Dendritic cell treated with granulocyte-macrophage colony-stimulating factor and Interleukin-4, amounts not matched to agents 40 ng/mL and 50 ng/mL, for 4 days (primary cell): Measurements from ENCODE around the gene SLC38A9.

Source experiments
- H3K27ac Mint-ChIP-seq: one replicate; pipeline ENCODE4 v1.8.0; 2022; ENCODE audit warnings: mild to moderate bottlenecking, mixed read lengths
- H3K27me3 Mint-ChIP-seq: one replicate; pipeline ENCODE4 v1.8.0; 2022; ENCODE audit warnings: mild to moderate bottlenecking, mixed read lengths
- H3K36me3 Mint-ChIP-seq: one replicate; pipeline ENCODE4 v1.8.0; 2022; ENCODE audit warnings: low read depth, mixed read lengths
- H3K4me1 Mint-ChIP-seq: one replicate; pipeline ENCODE4 v1.8.0; 2022; ENCODE audit warnings: low read depth, mixed read lengths
- H3K4me3 Mint-ChIP-seq: one replicate; pipeline ENCODE4 v1.8.0; 2022; ENCODE audit warnings: mild to moderate bottlenecking, moderate library complexity, mixed read lengths
- H3K9me3 Mint-ChIP-seq: one replicate; pipeline ENCODE4 v1.8.0; 2022; ENCODE audit warnings: mixed read lengths
- intact Hi-C: fragments of 100-400 bp; cut with micrococcal nuclease; formaldehyde crosslinking; loops from one replicate; pipeline ENCODE4 v1.15.0; 2022

Gene SLC38A9

DNA sequence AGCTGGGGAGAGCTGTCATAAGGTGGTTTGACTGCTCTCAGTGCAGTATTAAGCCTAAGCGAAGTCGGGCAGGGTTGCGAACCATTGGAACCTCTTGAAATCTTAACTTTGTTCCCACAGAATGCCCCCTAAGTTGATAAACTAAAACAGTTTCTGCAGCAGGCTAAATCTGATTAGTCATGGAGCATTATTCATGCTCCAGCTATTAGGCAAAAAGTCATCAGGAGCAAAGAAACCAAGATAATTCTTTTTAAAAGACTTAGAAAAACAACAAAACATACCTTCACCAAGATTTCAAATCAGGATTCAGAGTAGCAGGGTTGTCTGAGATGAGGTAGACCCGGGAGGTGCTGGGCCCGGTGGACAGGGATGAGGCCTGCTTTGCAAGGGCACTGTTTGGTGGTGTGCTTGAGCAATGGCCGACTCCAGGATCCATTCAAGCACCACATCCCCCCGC is 107.5 kb downstream of the SLC38A9 start:
- Mint-ChIP-seq H3K27me3 (no peaks in the 10 kb centered on the region), H3K4me3 (no peak overlapping the region)

DNA sequence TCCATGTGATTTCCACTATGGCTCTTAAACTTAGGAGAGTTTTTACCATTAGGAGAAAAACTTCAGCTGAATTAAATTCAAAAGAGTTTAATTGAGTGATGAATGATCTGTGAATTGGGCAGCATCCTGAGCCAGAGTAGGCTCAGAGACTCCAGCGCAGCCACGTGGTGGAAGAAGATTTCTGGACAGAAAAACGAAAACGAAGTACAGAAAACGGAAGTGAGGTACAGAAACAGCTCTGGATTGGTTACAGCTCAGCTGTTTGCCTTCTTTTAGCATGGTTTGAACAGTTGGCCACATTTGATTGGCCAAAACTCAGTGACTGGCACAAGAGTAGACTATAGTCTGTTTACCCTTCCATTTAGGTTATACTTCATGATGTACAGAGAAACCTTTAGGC is 108.2 kb downstream of the SLC38A9 start:
- Mint-ChIP-seq H3K27me3 (no peaks in the 10 kb centered on the region), H3K27ac (no peak overlapping the region), H3K4me1 (peaks cover 16% of the 10 kb centered on the region), H3K36me3 (no peaks in the 10 kb centered on the region), H3K9me3 (no peaks in the 10 kb centered on the region), H3K4me3 (no peak overlapping the region)
- intact Hi-C loops, result no loop called here

More for the DNA sequence above, 107.5 kb downstream of the SLC38A9 start:
- Mint-ChIP-seq H3K9me3 (no peaks in the 10 kb centered on the region), H3K27ac (no peak overlapping the region), H3K36me3 (no peaks in the 10 kb centered on the region), H3K4me1 (peaks cover 16% of the 10 kb centered on the region)
- intact Hi-C loops, result no loop called here

GRCh38 chr5:55601628-55602027 is 110.5 kb downstream of the SLC38A9 start:
- intact Hi-C loops, result no loop called here
- H3K36me3 Mint-ChIP-seq, result no peaks in the 10 kb centered on the region
- peaks cover 22% of the 10 kb centered on the region for H3K4me1 Mint-ChIP-seq
- H3K4me3 Mint-ChIP-seq, result no peak overlapping the region
- H3K9me3 Mint-ChIP-seq, result no peaks in the 10 kb centered on the region
- H3K27ac Mint-ChIP-seq, result peak overlapping the region; percentile 43
- H3K27me3 Mint-ChIP-seq, result no peaks in the 10 kb centered on the region

DNA sequence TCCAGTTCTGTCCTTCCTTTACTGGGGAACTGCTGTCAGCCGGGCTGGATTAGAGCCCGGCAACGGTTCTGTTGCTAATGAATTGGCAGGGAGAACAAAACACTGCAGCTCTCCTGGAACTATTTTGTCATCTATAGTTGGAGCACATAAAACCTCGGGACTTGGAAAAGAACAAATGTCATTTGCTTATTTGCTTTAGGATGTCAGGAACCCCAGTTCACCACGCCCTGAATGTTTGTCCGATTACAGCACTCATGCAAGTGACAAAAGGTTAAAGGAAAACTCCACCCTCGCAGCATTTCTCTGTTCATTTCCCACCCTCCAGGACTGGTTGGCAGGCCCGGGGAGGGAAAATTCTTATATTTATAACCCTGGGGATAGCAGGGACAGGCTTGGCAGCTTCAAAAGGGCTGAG is 110.9 kb downstream of the SLC38A9 start:
- H3K36me3 Mint-ChIP-seq, result no peaks in the 10 kb centered on the region
- intact Hi-C loops, result no loop called here
- H3K27ac Mint-ChIP-seq, result peak overlapping the region; percentile 43
- no peaks in the 10 kb centered on the region for H3K27me3 Mint-ChIP-seq
- H3K4me3 Mint-ChIP-seq, result peak overlapping the region; percentile 52
- peaks cover 22% of the 10 kb centered on the region for H3K4me1 Mint-ChIP-seq
- no peaks in the 10 kb centered on the region for H3K9me3 Mint-ChIP-seq

- Mint-ChIP-seq H3K9me3 (no peaks in the 10 kb centered on the region), H3K4me3 (peak overlapping the region; percentile 52), H3K36me3 (no peaks in the 10 kb centered on the region), H3K27ac (peak overlapping the region; percentile 43), H3K27me3 (no peaks in the 10 kb centered on the region), H3K4me1 (peaks cover 22% of the 10 kb centered on the region)
- intact Hi-C loops, result no loop called here
Measured at GRCh38 chr5:55600497-55601203, 111.5 kb downstream of the SLC38A9 start.

- Mint-ChIP-seq H3K36me3 (no peaks in the 10 kb centered on the region), H3K9me3 (no peaks in the 10 kb centered on the region), H3K27ac (peak overlapping the region; percentile 43), H3K27me3 (no peaks in the 10 kb centered on the region), H3K4me1 (peaks cover 22% of the 10 kb centered on the region), H3K4me3 (no peak overlapping the region)
- intact Hi-C loops, result no loop called here
Measured at GRCh38 chr5:55600086-55600485, 112.0 kb downstream of the SLC38A9 start.

GRCh38 chr5:55599148-55600050 is 112.7 kb downstream of the SLC38A9 start:
- H3K36me3 Mint-ChIP-seq, result no peaks in the 10 kb centered on the region
- no peaks in the 10 kb centered on the region for H3K27me3 Mint-ChIP-seq
- intact Hi-C loops, result no loop called here
- H3K4me1 Mint-ChIP-seq, result peaks cover 22% of the 10 kb centered on the region
- no peak overlapping the region for H3K4me3 Mint-ChIP-seq
- no peaks in the 10 kb centered on the region for H3K9me3 Mint-ChIP-seq
- no peak overlapping the region for H3K27ac Mint-ChIP-seq

- no peaks in the 10 kb centered on the region for H3K9me3 Mint-ChIP-seq
- no peak overlapping the region for H3K27ac Mint-ChIP-seq
- no peaks in the 10 kb centered on the region for H3K36me3 Mint-ChIP-seq
- no peak overlapping the region for H3K4me3 Mint-ChIP-seq
- intact Hi-C loops, result no loop called here
- H3K4me1 Mint-ChIP-seq, result peaks cover 42% of the 10 kb centered on the region
- H3K27me3 Mint-ChIP-seq, result no peaks in the 10 kb centered on the region
Measured at GRCh38 chr5:55597014-55597981, 114.8 kb downstream of the SLC38A9 start.

DNA sequence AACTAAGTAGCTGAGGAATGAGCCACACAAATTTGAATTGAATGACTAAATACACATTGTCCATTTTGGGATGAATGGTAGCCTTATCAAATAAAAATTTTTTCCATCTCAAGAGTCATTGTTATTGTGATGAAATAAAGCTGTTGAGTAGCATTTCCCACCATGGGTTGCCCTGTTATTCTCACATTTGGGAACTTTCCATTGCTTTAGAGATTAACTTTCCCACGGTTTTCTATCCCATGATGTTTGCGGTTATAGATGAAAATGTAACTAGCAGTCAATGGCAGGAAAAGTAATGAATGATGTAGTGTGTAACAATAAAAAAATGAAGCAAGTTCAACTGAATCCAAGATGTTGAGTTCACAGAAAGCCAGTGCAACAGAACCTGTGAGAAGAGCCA is 117.5 kb downstream of the SLC38A9 start:
- intact Hi-C loops, result no loop called here
- Mint-ChIP-seq H3K4me1 (peaks cover 43% of the 10 kb centered on the region), H3K27ac (no peak overlapping the region), H3K36me3 (no peaks in the 10 kb centered on the region), H3K27me3 (no peaks in the 10 kb centered on the region), H3K9me3 (no peaks in the 10 kb centered on the region), H3K4me3 (no peak overlapping the region)

DNA sequence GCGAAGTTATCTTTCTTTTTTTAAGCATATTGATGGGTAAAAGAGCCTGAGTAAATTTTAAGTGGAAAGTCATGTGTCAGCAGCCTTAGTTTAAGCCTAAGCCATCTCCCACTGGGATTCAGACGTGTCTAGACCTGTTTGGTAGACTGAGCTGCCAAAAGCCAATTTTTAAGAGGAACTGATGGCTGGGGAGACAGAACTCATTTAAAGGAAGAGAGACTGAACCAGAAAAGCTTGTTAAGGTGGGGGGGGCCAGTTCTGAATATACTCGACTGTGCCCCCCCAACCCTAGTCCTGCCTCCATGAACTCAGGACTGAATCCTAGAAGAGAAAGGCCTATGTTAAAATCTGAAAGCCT is 119.0 kb downstream of the SLC38A9 start:
- Mint-ChIP-seq H3K4me1 (peaks cover 43% of the 10 kb centered on the region), H3K4me3 (no peak overlapping the region), H3K27ac (peak overlapping the region; percentile 20), H3K27me3 (no peaks in the 10 kb centered on the region), H3K36me3 (no peaks in the 10 kb centered on the region), H3K9me3 (no peaks in the 10 kb centered on the region)
- intact Hi-C loops, result no loop called here

- H3K4me3 Mint-ChIP-seq, result no peak overlapping the region
- peaks cover 42% of the 10 kb centered on the region for H3K4me1 Mint-ChIP-seq
- H3K36me3 Mint-ChIP-seq, result no peaks in the 10 kb centered on the region
- no peaks in the 10 kb centered on the region for H3K27me3 Mint-ChIP-seq
- intact Hi-C loops, result no loop called here
- no peaks in the 10 kb centered on the region for H3K9me3 Mint-ChIP-seq
- H3K27ac Mint-ChIP-seq, result peak overlapping the region; percentile 20
Measured at GRCh38 chr5:55592388-55593114, 119.6 kb downstream of the SLC38A9 start.

DNA sequence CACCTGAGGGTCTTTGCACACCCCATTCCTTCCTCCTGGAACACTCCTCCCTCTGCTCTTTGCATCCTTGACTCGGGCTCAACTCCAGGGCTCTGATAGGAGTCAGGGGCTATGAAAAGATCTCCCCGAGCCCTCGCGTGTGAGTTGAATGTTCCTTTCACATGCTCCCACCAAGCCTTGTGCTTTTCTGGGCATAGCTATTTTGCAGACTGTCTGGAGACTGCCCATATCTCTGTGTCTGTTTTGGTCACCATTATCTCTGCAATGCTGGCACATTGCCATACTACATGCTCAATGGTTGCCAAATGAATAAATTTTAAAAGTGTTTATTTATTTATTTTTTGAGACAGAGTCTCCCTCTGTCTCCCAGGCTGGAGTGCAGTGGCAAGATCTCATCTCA is 120.4 kb downstream of the SLC38A9 start:
- Mint-ChIP-seq H3K36me3 (no peaks in the 10 kb centered on the region), H3K4me1 (peaks cover 37% of the 10 kb centered on the region), H3K27ac (peak overlapping the region; percentile 49), H3K4me3 (no peak overlapping the region), H3K9me3 (no peaks in the 10 kb centered on the region), H3K27me3 (no peaks in the 10 kb centered on the region)
- intact Hi-C loops, result no loop called here

DNA sequence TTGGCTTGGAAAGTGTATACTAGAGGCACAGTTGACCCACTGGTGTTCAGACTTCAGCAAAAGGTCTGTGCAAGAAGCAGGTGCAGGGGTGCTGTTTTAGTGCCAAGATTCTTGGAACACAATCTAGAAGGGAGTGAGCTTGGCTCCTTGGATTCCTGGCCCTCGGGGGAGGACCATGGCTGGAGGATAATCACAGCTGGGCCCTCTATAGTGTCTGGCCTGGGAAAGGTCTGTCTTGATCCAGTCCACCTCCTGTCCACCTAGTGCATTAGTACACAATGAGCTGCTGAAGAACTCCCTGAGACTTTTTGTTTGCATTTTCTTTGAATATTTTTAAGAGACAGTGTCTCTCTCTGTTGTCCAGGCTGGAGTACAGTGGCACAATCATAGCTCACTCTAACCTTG is 126.9 kb downstream of the SLC38A9 start:
- H3K27ac Mint-ChIP-seq, result no peak overlapping the region
- H3K27me3 Mint-ChIP-seq, result no peaks in the 10 kb centered on the region
- H3K36me3 Mint-ChIP-seq, result no peaks in the 10 kb centered on the region
- no peak overlapping the region for H3K4me3 Mint-ChIP-seq
- peaks cover under 1% of the 10 kb centered on the region for H3K4me1 Mint-ChIP-seq
- H3K9me3 Mint-ChIP-seq, result no peaks in the 10 kb centered on the region
- intact Hi-C loops, result no loop called here
